ENCODE results near the gene CMC4. TPM values are rescaled to one million over a fixed set of nuclear protein-coding genes. Genes with fewer than 3 reads are reported as not detected.

The CMC4 gene
- total RNA-seq, 1 experiment from 2014 or later, result 13.0 TPM

DNA sequence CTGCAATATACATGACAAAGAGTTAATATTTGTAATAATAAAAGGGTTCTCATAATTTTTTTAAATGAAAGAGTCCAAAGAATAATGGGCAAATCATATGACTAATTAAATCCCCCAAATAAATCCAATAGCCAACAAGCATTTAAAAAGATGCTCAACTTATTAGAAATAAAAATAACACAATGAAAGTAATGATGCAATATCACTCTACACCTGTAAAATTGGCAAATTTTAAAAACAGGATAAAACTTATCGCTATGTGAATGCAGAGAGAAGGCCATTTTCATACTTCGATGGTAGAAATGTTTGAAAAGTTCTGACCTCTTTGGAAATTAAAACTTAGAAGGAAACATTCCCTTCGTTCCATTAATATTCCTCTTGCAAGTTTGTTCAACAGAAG lies 50.3 kb downstream of the CMC4 start:
- H3K9me3 ChIP-seq (ENCODE audit: control insufficient read depth, insufficient read depth, low read depth, low read length), result no peaks in the 10 kb centered on the region
- ChIA-PET CTCF (no interaction called here), POLR2A (no interaction called here)
- H3K36me3 ChIP-seq (ENCODE audit: control insufficient read depth, insufficient read depth, low read length), result no peaks in the 10 kb centered on the region
- in situ Hi-C loops (cut with HindIII; ENCODE audit: low pct_unique_long_range_greater_than_20kb, low sequenced_read_pairs) (no loop called here), intact Hi-C loops (cut with micrococcal nuclease; ENCODE audit: unreplicated experiment) (no loop called here)
- H3K27ac ChIP-seq (ENCODE audit: low read length), result no peak overlapping the region
- ATAC-seq (no peak), DNase-seq (ENCODE audit: low read depth, low spot score) (no peak)
- TF ChIP-seq REST (IDR thresholded peaks at IDR 0.05; ENCODE audit: insufficient read depth in 1 of 2, low read depth in 2 of 2, low read length in 1 of 2), result no peak
- TF ChIP-seq SIN3A (IDR thresholded peaks at IDR 0.05; ENCODE audit: borderline replicate concordance, insufficient read depth, low read depth, low read length), result no peak
- TF ChIP-seq CTCF (IDR thresholded peaks at IDR 0.05), result no peak
- no peak for TF ChIP-seq TCF7L2 (IDR thresholded peaks at IDR 0.05; ENCODE audit: low read depth, low read length)
- no peak for TF ChIP-seq POLR2AphosphoS5 (IDR thresholded peaks at IDR 0.05; ENCODE audit: low read depth, low read length)
- no peaks in the 10 kb centered on the region for H3K27me3 ChIP-seq (ENCODE audit: control insufficient read depth, insufficient read depth, low read length)
- BruUV-seq (replicated peaks), result no TSS peak
- H3K4me1 ChIP-seq (ENCODE audit: control insufficient read depth, insufficient read depth, low read length), result 0 out of 2 replicates have a peak, but pooled peaks cover 4% of the 10 kb centered on the region
- H3K4me3 ChIP-seq (ENCODE audit: low read depth in 2 of 2, low read length in 2 of 2), result no peak overlapping the region

Other genes starting within 250 kb of the CMC4 start
- not detected for gene SMIM9, start 236.5 kb downstream of the CMC4 start, total RNA-seq (2021; ENCODE audit: unreplicated experiment)
- gene F8A1, start 184.8 kb downstream of the CMC4 start, total RNA-seq (2021; ENCODE audit: unreplicated experiment), result 122 TPM
- gene F8, start 48.4 kb downstream of the CMC4 start, total RNA-seq (2021; ENCODE audit: unreplicated experiment), result 12.4 TPM
- gene FUNDC2, start 44.3 kb downstream of the CMC4 start, total RNA-seq (2021; ENCODE audit: unreplicated experiment), result 68.8 TPM
- gene MTCP1, start within 50 bp of the CMC4 start, total RNA-seq (2021; ENCODE audit: unreplicated experiment), result 49.5 TPM
- 37.4 TPM for gene BRCC3, start 372 bp upstream of the CMC4 start, total RNA-seq (2021; ENCODE audit: unreplicated experiment)
- gene VBP1, start 145.3 kb upstream of the CMC4 start, total RNA-seq (2021; ENCODE audit: unreplicated experiment), result 126 TPM
- gene RAB39B, start 193.4 kb upstream of the CMC4 start, total RNA-seq (2021; ENCODE audit: unreplicated experiment), result 2.0 TPM

Data from Panc1 (cell line).